ENCODE measurements around the gene ARHGAP28.

The ARHGAP28 gene

DNA sequence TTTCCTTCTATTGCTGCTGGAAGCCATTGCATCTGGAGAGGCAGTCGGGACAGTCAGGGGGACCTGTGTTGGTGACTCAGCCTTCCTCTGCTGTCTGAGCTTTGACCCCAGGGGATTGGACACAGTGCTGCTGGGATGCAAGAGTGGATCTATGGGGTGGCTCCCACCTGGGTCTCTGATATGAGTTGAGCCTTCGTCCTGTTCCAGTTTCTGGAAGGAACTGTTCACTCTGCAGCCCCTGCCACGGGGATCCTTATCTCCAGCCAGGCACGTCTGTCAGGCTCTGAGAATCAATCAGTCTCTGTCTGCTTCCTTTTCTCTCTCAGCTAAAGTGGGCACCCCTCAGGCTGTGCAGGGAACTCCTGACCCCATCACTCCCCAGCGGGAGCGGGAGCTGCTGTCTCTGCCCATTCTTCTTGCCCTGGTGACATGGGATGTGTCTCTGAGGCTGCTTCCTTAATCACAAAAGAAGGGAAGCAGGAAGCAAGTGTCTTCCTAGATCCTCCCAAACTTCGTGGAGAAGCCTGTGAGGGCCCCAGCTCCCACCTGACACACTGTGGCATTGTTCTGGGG is 51.7 kb downstream of the ARHGAP28 start:
- H3K4me2 ChIP-seq (ENCODE audit: low read length): no peak overlapping the region
- no peaks in the 10 kb centered on the region for H3F3A ChIP-seq (ENCODE audit: control insufficient read depth, insufficient read depth)
- no peaks in the 10 kb centered on the region for H4K20me1 ChIP-seq (ENCODE audit: control insufficient read depth, insufficient read depth, low read depth, low read length)
- no peak overlapping the region for H3K27ac ChIP-seq (ENCODE audit: low read depth, low read length)
- H3K4me1 ChIP-seq (ENCODE audit: control insufficient read depth, low read length): no peaks in the 10 kb centered on the region
- no peak overlapping the region for H3K4me3 ChIP-seq (ENCODE audit: low read length)
- H3K27me3 ChIP-seq (ENCODE audit: control insufficient read depth, low read length): no peaks in the 10 kb centered on the region
- H3K9me3 ChIP-seq (ENCODE audit: control insufficient read depth, insufficient read depth, low read length): no peaks in the 10 kb centered on the region; the same call in 1 of the 2 replicates
- TF ChIP-seq EZH2phosphoT487 (IDR thresholded peaks at IDR 0.05; ENCODE audit: borderline replicate concordance, low read length): no peak
- no peak for TF ChIP-seq CTCF (IDR thresholded peaks at IDR 0.05; ENCODE audit: low read depth, low read length, poor library complexity, severe bottlenecking)
- no peaks in the 10 kb centered on the region for H3K79me2 ChIP-seq (ENCODE audit: control insufficient read depth, low read length)
- no peaks in the 10 kb centered on the region for H3K36me3 ChIP-seq (ENCODE audit: control insufficient read depth, low read length)
- H3K9me2 ChIP-seq (replicated peaks; ENCODE audit: control insufficient read depth, low read length): no peaks in the 10 kb centered on the region

DNA sequence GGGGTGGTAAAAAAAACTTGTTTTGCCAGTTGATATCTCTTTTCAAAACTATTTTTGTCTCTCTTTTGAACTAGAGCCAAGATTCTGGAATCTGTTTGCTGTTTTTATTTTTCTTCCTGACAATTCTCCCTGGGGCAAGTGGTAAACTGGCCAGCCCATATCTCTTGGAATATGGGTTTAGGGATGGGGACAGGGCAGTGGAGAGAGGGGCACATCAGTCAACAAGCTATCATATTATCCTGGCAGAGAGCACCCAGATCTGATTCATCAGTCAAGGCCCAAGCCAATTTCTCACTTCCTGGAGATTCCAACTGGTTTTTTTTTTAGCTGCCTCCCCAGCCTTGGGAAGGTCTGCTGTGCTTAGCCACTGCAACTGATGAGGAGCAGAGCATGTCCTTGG is 52.3 kb downstream of the ARHGAP28 start:
- Histone ChIP-seq H3K79me2 (ENCODE audit: control insufficient read depth, low read length) (no peaks in the 10 kb centered on the region), H3K9me2 (replicated peaks; ENCODE audit: control insufficient read depth, low read length) (no peaks in the 10 kb centered on the region), H3K4me3 (ENCODE audit: low read length) (no peak overlapping the region), H3K27me3 (ENCODE audit: control insufficient read depth, low read length) (no peaks in the 10 kb centered on the region), H3K4me2 (ENCODE audit: low read length) (no peak overlapping the region), H3K4me1 (ENCODE audit: control insufficient read depth, low read length) (no peaks in the 10 kb centered on the region), H3F3A (ENCODE audit: control insufficient read depth, insufficient read depth) (no peaks in the 10 kb centered on the region), H4K20me1 (ENCODE audit: control insufficient read depth, insufficient read depth, low read depth, low read length) (no peaks in the 10 kb centered on the region), H3K27ac (ENCODE audit: low read depth, low read length) (no peak overlapping the region), H3K36me3 (ENCODE audit: control insufficient read depth, low read length) (no peaks in the 10 kb centered on the region), H3K9me3 (ENCODE audit: control insufficient read depth, insufficient read depth, low read length) (no peaks in the 10 kb centered on the region; the same call in 1 of the 2 replicates)
- TF ChIP-seq CTCF (IDR thresholded peaks at IDR 0.05; ENCODE audit: low read depth, low read length, poor library complexity, severe bottlenecking): no peak
- no peak for TF ChIP-seq EZH2phosphoT487 (IDR thresholded peaks at IDR 0.05; ENCODE audit: borderline replicate concordance, low read length)

- no peaks in the 10 kb centered on the region for H3F3A ChIP-seq (ENCODE audit: control insufficient read depth, insufficient read depth)
- H3K4me2 ChIP-seq (ENCODE audit: low read length): no peak overlapping the region
Measured at GRCh38 chr18:6782861-6783260, 53.3 kb downstream of the ARHGAP28 start.

More at GRCh38 chr18:6782861-6783260, 53.3 kb downstream of the ARHGAP28 start:
- Histone ChIP-seq H3K36me3 (ENCODE audit: control insufficient read depth, low read length) (no peaks in the 10 kb centered on the region), H3K9me3 (ENCODE audit: control insufficient read depth, insufficient read depth, low read length) (no peaks in the 10 kb centered on the region; the same call in 1 of the 2 replicates), H3K27ac (ENCODE audit: low read depth, low read length) (no peak overlapping the region), H4K20me1 (ENCODE audit: control insufficient read depth, insufficient read depth, low read depth, low read length) (no peaks in the 10 kb centered on the region), H3K79me2 (ENCODE audit: control insufficient read depth, low read length) (no peaks in the 10 kb centered on the region), H3K9me2 (replicated peaks; ENCODE audit: control insufficient read depth, low read length) (no peaks in the 10 kb centered on the region), H3K4me3 (ENCODE audit: low read length) (no peak overlapping the region), H3K4me1 (ENCODE audit: control insufficient read depth, low read length) (no peaks in the 10 kb centered on the region), H3K27me3 (ENCODE audit: control insufficient read depth, low read length) (no peaks in the 10 kb centered on the region)
- TF ChIP-seq EZH2phosphoT487 (IDR thresholded peaks at IDR 0.05; ENCODE audit: borderline replicate concordance, low read length) (no peak), CTCF (IDR thresholded peaks at IDR 0.05; ENCODE audit: low read depth, low read length, poor library complexity, severe bottlenecking) (no peak)
